Body of pancreas (tissue), 4 donors: ENCODE data around the gene DAP3.

Source experiments
- CTCF ChIP-seq, 7 experiments: fragments of 450-650 bp in 4 of 7; fragments of 200-600 bp in 3 of 7; sonication (generic) in 3 of 7; IDR thresholded peaks; one replicate each; pipeline ENCODE4 v1.5.1; 2016 to 2019; ENCODE audit warnings: antibody characterized with exemption in 7 of 7
- POLR2A ChIP-seq, 3 donors: fragments of 450-650 bp; IDR thresholded peaks; one replicate each; pipeline ENCODE4 v1.6.1; 2016; ENCODE audit warnings: antibody characterized with exemption in 3 of 3, mild to moderate bottlenecking in 2 of 3

- TF ChIP-seq CTCF (IDR thresholded peaks at IDR 0.05), result no peak
- TF ChIP-seq POLR2A (IDR thresholded peaks at IDR 0.05), result no peak
Measured at GRCh38 chr1:155741908-155742307, 53.0 kb downstream of the DAP3 start.
